Bone marrow (tissue), 2 donors: Measurements from ENCODE around the gene CDHR3.

ENCODE experiments used
- DNase-seq, 2 donors: peaks; one replicate each; lab custom pipeline; 2025; lab: John Stamatoyannopoulos, UW

Gene CDHR3

DNA sequence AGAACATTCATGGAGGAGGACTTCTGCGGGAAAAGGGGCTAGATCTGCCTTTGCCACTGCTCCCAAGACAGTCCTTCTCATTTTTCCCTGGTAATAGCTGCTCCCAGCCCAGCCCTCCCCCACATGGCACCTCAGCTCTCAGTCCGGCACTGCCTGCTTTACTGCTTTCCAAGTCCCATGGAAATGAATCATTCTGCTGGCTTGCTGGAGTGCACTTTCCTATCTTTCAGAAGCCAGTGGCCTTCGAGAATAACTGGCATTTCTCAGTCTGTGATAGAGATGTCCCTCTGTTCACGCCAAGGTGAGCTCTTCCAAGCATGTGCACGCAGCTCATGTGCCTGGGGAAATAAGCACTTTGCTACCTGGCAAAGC, 87.7 kb downstream of the CDHR3 start:
- DNase-seq = no peak

DNA sequence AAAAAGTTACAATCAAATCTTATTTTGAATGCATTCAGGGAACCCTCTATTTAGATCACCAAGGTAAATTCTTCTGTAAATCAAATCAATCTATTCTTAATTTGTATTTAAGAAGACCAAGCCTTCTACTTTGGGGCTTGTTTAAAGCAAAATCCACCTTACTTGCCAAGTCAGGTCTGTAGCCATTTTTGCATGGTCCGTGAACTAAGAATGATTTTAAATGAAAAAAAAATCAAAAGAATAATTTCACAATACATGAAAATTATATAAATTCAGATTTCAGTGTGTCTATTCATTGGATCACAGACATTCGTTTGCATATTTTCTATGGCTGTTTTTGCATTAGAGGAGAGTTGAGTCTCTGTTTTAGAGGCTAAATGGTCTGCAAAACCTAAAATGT, 89.6 kb downstream of the CDHR3 start:
- DNase-seq = no peak

DNA sequence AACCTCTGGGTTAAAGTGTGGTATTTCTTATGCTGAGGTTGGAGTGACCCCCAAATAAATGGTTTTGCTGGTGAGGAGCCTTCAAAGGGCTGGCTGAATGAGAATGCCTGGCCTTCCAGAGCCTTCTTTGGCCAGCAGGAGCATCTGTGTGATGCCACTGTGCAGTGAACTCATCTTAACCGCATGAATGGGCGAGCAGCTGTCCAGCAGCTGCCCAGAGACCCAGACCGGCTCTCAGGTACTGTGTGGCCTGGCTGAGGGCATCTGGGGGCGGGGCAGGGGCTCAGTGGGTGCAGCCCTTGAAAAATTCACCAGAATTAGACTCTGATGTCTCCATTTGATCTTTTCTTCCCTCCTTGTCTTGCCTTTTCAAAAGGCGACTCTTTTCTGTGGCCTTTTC, 90.0 kb downstream of the CDHR3 start:
- DNase-seq = no peak

DNA sequence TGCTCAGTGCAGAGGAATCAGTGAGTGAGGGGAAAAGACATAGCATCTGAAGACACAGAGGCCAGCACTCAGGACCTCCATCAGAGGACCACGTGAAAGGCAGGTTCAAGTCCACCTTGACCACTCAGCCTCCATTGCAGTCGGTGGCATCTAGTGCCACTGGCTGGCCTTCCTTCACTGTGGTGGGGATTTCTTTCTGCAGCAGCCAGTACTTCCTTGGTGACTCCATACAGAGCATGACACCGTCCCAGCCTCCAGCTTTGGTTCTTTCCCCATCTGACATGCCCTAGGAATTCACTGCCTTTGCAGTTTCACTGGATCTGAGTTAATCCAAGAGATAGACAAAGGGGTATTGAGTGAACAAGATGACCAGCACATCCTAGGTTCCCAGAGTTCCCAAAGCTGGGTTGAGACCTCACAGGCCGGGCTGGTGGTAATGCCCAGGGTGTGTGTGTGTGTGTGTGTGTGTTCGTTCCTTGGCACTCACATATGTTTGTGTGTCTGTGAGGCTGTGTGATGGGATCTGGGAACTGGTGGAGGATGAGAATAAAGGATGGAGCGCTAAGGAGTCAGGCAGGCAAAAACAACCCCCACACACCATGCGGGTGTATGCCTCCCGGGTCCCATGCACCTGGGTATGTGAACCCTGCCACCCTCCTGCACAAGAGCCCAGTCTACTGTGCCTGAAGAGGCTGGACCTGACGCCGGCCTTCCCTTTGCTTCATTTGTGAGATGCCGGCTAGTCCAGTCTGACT, 91.3 kb downstream of the CDHR3 start:
- no peak for DNase-seq

DNA sequence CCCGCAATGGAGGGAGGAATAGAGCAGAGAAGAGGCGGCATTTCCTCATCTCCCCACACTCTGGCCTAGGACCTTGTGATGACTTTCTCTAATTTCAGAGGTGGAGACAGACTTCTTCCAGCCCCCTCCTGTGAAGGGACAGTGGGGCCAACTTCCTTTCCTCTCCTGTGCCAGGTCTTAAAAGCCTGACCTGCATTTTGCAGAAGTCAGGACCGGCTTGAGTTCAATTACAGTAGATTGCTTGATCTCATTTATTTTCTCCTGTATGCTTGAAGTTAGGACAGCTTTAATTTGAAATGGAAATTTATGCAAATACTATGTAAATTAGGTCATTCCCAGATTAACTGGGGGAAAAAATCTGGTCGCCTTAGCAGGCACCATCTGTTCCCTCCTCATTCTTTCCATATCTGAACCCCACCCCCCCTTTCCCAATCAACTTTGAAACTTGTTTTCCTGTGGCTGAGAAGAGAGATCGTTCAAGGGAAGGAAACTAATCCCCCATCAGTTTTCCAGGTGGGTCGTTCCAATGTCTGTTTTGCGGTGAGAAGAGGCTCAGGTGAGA, 92.0 kb downstream of the CDHR3 start:
- DNase-seq = no peak

DNA sequence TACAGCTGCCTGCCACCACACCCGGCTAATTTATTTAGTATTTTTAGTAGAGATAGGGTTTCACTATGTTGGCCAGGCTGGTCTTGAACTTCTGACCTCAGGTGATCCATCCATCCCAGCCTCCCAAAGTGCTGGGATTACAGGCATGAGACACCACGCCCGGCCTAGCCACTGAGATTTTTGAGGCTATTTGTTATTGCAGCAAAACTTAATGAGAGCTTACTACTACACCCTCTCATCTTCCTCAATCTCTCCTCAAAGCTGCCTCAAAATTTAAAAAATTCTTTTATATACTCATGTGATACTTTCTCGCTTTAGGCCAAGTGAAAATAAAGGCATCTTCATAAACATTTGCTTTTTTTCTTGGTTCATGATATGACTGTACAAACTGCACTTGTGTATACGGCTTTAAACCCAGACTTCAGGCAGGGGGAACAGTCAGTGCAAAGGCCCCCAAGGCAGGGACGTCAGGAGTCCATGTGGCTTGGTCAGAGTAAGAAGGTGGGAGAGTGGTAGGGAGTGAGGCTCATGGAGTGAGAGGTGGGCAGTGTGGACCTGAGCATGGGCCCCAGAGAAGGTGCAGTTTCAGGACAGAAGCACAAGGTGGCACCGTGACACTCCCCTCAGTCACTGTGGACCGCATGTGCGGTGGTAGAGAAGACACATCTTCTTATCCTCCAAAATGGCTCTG, 93.6 kb downstream of the CDHR3 start:
- DNase-seq = peak; percentile 21 to 53

DNA sequence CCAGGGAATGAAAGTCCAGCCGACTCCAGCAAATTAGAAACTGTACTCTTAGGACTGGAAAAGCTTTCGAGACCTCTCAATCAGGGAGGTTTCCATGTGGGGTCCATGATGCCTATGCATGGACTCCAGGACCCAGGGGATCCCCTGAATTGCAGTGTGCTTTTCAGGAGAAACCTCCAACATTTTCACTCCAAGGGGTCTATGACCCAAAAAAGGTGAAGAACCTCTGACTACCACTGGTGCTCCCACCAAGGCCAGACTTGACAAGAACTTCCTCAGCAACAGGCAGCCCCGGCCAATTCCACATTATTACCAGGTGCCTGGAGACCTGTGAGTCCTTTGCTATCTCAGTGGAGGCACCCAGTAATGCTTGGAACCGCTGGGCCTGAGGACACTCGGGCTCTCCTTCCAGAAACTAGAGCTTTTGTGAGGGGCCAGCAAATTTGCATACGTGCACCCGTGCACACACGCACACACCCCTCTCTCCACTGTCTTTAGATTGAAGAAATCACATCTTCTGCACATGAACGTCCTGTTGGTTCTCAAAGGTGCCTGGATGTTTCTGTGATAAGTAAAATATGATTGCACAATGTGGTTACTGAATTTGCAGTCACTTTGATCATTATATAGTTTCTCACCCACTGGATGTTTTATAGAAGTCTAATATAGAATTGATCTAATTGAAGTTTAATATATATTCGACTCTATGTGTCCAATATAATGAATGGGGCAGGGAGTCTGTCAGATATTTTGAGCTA, 94.3 kb downstream of the CDHR3 start:
- DNase-seq = no peak

DNA sequence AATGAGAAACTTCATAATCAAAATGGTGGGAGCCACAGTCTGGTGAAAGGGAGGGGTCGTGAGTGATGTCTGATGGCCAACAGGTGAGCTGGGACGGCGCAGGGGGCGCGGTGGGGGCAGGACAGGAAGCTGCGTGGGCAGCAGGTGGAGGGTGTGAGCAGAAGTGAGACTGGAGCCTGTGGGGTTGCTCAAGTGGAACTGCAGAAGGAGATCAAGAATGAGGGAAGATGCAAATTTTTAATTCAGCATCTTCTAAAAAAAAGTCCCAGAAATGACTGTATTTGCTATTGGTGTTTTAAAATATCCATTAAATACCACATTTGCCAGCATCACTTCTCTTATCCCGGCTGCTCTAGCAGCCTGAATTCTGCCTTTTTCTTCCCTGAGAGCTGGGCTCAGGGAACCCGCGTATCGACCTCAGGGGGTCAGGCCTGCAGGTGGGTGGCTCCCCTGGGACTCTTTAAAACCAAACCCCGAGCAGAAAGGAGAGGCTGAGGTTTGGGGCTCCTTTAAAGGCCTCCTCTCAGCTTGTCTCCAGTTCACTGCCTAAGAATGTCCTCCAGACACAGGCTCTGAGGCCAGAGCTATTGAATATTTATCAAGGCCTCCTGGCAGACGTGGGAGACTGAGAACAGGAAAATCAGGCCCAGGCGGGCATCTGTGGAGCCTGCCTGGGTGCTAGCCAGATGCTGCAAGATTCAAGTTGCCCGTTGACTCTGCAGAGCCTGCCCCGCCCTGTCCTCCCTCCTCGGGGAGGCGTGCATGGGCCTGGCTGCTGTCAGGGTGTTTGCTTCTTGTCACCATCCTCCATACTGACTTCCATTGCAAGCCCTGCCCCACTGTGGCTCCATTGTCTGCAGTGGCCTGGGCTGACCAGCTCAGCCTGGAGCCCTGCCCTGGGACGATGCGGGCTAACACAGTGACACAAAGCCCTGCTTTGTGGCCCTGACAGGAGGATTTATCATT, 95.2 kb downstream of the CDHR3 start:
- no peak for DNase-seq

DNA sequence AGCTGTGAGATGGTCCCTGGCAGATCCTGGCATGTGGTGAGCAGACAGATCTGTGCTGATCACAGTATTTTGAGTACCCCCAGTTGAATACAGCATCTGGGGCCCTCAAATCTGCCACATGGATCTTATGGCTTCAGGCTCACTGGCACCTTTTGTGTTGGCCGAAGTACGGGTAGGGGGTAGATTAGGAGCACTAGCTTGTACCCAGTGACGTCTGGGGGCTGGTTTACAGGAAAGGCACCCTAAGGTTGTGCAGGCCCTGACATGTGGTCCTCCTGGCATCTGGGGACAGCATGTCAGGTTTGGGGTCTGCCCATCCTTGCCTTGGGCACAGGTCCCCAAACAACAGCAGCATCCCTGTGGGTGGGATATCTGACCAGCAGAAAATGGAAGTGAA, 95.9 kb downstream of the CDHR3 start:
- DNase-seq = no peak

DNA sequence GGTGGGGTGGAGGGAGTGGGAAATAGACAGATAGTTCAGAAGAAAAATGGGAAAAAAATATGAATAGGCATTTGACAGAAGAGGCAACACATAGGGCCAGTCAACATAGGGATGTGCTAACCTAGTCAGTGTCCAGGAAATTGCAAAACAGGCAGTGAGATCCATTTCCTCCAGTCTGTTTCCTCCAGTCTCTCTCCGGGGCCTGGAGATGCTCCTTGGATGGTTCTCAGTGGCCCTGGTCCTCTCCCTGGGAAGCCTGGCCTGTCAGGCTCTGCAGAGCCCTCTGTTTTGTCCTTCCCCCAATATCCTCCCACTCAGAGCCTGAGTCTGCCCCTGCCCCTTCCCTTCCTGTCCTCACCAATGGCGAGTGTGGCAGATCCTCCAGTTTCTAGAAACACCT, 96.5 kb downstream of the CDHR3 start:
- peak in 1 of 2 donors; percentile 27 for DNase-seq

DNA sequence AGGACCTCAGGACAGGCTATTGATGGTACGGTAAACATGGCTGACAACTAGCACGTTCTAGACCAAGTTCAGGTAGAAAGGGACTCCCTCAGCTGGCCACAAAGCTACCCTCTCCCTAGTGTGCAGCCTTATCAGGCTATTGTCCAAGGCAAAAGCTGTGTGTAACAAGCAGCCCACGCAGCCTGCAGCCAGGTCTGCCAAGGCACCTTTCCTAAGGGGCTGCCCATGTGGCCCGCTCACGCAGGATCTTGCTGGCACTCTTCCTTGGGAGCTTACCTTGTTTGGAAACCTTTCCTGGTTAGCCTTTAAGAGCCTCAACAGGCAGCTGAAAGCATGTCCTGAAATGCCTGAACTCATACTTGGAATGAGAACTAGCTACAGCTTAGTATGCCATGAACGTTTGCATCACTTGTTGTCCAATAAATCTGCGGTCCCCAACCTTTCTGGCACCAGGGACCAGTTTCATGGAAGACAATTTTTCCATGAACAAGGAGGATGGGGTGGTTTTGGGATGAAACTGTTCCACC, 97.4 kb downstream of the CDHR3 start:
- no peak for DNase-seq

DNA sequence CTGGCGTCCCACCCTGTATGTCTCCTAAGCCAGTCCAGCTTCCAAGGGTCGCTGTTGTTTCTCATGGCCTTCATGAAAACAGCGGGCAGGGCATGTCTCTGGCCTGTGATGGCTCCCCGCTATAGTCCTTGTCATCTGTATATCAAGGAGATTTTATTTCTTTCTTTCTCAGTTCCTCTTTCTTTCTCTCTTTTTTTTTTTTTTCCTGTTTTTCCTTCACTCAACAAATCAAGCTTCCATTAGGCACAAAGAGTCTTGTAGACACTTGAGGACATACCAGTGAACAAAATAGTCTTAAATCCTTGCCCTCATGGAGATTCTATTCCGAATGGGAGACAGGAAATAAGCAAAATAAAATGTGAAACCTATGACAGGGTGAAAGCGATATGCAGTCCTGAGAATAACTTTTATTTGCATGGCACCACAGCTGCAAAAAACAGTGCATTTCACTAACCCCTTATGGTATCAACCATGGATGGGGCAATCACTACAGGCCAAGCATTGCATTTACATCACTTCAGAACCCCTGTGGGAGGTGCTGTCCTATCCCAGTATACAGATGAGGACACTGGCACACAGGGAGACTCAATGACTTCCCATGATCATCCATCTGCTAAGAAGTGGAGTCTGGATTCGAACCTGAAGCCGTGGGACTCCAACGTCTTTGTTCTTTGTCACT, 98.4 kb downstream of the CDHR3 start:
- no peak for DNase-seq

DNA sequence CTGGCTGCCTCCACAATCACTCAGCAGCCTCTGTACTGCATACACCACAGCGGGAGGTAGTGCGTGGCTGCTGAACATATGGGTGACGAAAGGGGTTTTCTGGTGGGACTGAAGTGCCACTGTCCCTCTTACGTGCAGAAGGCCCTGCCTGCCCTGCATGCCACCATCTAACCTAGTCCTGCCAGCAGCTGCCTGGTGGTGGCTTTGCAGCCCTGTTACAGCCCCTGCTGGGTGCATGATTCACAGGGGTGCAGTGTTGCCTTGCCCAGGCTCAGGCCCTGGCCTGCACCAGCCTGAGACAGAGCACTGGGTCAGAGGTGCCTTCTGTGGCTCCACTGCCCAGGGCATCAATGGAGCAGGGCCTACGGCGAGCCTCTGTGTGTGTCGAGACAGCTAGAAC, 98.9 kb downstream of the CDHR3 start:
- DNase-seq = no peak

DNA sequence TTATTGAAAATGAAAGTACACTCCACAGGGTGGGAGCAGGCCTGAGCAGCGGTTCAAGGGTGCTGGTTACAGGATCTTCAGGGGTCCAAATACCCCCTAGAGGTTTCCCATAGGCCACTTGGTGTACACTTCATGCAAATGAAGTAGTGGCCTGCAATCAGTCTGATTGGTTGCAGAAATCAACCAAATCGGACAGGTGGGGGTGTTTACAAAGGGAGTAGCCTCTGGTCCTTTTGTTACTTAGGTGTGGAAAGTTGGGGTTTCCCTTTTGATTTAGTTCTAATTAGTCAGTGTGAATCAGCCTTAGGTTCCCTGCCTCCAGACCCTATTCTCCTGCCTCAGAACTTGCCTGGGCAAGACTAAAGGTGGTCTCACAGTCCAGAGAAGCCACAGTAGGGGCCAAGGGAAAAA, 99.5 kb downstream of the CDHR3 start:
- DNase-seq = no peak

DNA sequence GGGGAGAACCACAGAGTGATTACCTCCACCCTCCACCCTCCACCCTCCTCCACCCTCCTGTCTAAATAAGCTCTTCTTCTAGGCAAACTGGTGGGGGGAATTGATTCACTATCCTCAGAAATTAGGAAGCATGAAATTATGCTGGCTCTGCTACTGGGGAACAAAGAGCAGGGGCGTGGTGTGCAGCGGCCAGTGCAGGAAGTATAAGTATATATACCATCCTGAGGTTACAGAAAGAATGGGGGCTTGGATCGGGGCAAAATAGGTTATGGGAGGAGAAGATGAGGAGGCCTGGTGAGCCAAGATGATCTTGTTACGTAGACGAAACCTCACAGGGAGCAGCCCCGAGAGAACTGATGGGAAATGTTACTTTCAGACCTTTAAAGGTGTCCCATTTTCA, 100.0 kb downstream of the CDHR3 start:
- no peak for DNase-seq

DNA sequence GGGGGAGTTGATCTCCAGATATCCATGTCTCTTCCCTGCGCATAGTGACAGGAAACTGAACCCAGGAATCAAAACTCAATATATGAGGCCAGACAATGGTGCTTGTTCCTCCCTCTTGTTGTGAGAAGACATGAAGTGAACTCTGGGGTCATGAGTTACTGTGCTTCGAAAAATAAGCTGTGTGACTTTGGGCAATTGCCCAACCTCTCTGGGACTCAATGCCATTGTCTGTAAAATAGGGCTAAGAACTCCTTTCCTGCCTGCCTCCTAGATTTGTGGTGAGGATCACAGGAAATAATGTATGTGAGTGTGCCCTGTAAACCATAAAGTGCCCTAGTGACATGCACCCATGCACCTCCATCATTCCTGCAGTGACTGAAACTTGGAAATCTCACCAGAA, 100.6 kb downstream of the CDHR3 start:
- DNase-seq = no peak

DNA sequence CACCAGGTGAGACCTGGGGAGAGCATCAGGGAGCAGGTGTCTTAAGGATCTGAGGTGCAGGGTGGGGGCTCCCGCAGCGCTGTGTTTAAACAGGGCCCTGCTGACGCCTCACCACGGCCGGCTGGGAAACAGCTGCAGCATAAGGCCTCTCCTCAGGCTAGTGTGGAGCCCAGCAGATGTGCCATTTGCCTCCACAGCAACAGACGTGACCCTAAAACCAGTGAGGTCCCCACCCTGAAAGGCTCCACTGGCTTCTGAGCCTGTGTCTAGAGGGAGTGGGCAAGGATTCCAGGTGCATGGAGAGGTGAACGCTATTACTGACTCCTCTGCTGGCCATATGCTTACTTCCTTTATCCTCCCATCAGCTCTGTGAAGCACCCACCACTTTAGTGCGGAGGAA, 101.3 kb downstream of the CDHR3 start:
- DNase-seq = no peak

DNA sequence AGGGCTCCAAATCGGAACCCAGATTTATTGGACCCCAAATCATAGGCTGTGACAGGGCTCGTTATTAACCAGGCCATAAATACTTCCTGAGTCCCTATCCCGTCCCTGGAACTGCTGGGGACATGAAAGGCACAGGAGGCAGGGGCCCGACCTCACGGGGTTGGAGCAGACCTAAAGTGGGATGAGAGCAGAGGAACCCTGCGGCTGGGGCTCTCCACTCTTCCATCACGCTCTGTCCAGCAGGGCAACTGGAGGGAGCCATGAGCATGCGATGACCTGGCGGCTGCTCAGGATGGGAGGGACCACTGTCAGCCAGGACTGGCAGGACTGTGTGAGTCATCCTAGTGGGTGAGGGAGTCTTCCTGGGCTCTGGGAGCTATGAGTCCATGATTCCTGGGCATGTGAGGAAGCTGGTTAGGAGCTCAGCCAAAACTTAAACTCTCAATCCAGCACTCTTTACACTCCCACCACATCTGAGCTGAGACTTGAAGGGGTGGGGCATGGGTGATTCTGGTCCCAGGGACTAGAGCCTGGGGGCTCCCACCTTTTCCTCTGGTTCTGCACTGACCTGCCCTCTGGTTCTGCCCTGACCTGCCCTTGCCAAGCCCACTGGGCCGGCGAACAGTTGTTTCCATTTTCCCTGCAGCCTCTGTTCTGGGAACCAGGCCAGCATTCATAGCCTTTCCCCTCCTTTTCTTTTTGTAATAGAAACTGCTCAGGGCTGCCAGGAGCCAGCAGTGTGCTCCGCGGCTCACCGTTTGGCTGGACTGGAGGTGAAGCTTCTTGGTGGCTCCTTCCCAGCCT, 101.9 kb downstream of the CDHR3 start:
- no peak for DNase-seq

DNA sequence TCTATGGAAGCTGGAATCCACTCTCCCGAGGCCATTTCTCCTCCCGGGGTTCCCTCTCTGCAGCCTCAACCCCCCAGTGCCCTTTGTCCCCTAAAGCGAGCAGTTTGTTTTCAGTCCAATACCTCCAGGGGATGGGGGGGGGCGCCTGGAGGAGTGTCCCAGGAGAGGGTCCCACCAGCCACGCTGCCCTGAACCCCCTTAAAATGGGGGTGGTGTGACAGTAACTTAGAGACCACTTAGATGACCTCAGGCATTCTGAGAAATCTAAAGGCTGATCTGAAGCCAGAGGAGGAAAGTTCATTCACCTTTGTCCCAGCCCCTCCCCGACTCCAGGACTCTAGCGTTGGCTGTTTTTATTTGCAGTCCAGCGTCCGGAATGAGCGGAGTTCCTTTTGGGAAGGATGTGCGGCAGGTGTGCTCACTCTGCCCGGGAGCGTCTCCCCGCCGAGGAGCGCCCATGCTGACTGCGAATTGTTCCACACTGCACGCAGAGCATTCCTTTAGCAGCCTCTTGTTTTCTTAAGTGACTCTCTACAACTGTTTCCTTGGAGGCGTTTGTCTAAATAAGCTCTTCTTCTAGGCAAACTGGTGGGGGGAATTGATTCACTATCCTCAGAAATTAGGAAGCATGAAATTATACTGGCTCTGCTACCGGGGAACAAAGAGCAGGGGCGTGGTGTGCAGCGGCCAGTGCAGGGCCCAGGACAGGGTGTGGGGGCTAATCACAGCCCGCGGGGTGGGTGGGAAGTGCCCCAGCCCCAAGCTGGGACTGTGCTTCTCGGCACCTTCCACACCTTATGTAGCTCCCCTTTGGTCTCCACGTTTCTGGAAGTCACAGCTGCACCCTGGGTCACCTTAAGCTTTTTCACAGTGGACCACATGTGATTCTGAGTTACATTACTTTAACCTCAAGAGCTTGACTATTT, 102.8 kb downstream of the CDHR3 start:
- DNase-seq = no peak
